Liver (tissue), 3 donors: Measurements from ENCODE around the gene HEATR5A.

Experiments
- ATF3 ChIP-seq: IDR thresholded peaks from 2 replicates; pipeline ENCODE4 v1.6.1; 2016; ENCODE audit warnings: antibody characterized with exemption
- REST ChIP-seq: IDR thresholded peaks from 2 replicates; pipeline ENCODE4 v1.6.1; 2016; ENCODE audit warnings: antibody characterized with exemption, mild to moderate bottlenecking
- TAF1 ChIP-seq: conservative IDR thresholded peaks from 2 replicates; pipeline ENCODE4 v1.6.1; 2016; ENCODE audit warnings: antibody characterized with exemption, mild to moderate bottlenecking
- TF ChIP-seq, protein P1 (sequence below): IDR thresholded peaks from 2 replicates; pipeline ENCODE4 v1.6.1; 2016; ENCODE audit warnings: antibody characterized with exemption
- TF ChIP-seq, protein P2 (sequence below): fragments of 150-350 bp; IDR thresholded peaks from 2 replicates; pipeline ENCODE4 v1.5.1; 2017; ENCODE audit warnings: improper control_type of control experiment, low read depth, low read length; ENCODE audit not compliant: missing input control
- donor health status: healthy.
- donor health status: healthy.

DNA sequence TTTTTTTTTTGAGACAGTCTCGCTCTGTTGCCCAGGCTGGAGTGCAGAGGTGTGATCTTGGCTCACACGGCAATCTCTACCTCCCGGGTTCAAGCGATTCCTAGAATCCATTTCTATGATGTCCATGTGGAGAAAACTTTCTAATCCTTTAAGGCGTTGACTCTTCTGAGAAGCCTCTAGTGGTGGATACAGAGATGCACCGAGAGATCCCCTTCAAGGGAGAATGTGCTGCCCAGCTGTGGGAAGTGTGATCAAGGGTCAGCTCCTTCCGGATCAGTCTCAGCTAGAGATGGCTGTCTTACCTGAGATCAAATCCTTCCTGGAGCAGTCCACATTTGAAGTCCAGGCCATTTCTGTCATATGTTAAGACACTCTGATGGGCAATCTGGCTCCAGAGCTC, 120.1 kb downstream of the HEATR5A start:
- no peak for TF ChIP-seq ATF3
- TF ChIP-seq, protein P1, sequence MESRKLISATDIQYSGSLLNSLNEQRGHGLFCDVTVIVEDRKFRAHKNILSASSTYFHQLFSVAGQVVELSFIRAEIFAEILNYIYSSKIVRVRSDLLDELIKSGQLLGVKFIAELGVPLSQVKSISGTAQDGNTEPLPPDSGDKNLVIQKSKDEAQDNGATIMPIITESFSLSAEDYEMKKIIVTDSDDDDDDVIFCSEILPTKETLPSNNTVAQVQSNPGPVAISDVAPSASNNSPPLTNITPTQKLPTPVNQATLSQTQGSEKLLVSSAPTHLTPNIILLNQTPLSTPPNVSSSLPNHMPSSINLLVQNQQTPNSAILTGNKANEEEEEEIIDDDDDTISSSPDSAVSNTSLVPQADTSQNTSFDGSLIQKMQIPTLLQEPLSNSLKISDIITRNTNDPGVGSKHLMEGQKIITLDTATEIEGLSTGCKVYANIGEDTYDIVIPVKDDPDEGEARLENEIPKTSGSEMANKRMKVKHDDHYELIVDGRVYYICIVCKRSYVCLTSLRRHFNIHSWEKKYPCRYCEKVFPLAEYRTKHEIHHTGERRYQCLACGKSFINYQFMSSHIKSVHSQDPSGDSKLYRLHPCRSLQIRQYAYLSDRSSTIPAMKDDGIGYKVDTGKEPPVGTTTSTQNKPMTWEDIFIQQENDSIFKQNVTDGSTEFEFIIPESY = no peak
- no peak for TF ChIP-seq TAF1
- TF ChIP-seq, protein P2, sequence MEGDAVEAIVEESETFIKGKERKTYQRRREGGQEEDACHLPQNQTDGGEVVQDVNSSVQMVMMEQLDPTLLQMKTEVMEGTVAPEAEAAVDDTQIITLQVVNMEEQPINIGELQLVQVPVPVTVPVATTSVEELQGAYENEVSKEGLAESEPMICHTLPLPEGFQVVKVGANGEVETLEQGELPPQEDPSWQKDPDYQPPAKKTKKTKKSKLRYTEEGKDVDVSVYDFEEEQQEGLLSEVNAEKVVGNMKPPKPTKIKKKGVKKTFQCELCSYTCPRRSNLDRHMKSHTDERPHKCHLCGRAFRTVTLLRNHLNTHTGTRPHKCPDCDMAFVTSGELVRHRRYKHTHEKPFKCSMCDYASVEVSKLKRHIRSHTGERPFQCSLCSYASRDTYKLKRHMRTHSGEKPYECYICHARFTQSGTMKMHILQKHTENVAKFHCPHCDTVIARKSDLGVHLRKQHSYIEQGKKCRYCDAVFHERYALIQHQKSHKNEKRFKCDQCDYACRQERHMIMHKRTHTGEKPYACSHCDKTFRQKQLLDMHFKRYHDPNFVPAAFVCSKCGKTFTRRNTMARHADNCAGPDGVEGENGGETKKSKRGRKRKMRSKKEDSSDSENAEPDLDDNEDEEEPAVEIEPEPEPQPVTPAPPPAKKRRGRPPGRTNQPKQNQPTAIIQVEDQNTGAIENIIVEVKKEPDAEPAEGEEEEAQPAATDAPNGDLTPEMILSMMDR = no peak
- no peak for TF ChIP-seq REST
